SH-SY5Y (cell line): ENCODE results near the gene ZNF496.

Experiments used
- GATA2 ChIP-seq: IDR thresholded peaks from 2 replicates; pipeline ENCODE4 v1.6.1; 2011; ENCODE audit warnings: mild to moderate bottlenecking, low read depth, low read length
- GATA3 ChIP-seq: IDR thresholded peaks from 2 replicates; pipeline ENCODE4 v1.6.1; 2011; ENCODE audit warnings: low read depth, mild to moderate bottlenecking, low read length, moderate library complexity

GRCh38 chr1:247274605-247275256 is 56.9 kb downstream of the ZNF496 start:
- TF ChIP-seq GATA3 (no peak), GATA2 (no peak)
